HG02623 (cell line): ENCODE measurements around the gene BACH2.

Experiments used
- ATAC-seq: cut with Tn5 transposase; IDR thresholded peaks from one replicate; pipeline ENCODE4 v1.9.1; 2021; ENCODE audit warnings: moderate library complexity; ENCODE audit not compliant: unreplicated experiment

BACH2 gene

GRCh38 chr6:90105506-90106170 is 191.0 kb downstream of the BACH2 start:
- ATAC-seq = no peak

GRCh38 chr6:90103056-90103800 is 193.4 kb downstream of the BACH2 start:
- peak; percentile 68 for ATAC-seq

- no peak for ATAC-seq
Measured at GRCh38 chr6:90101403-90101802, 195.2 kb downstream of the BACH2 start.

- no peak for ATAC-seq
Measured at GRCh38 chr6:90100059-90100665, 196.5 kb downstream of the BACH2 start.

- no peak for ATAC-seq
Measured at GRCh38 chr6:90098627-90099026, 198.0 kb downstream of the BACH2 start.

GRCh38 chr6:90098001-90098531 is 198.6 kb downstream of the BACH2 start:
- ATAC-seq = no peak

- ATAC-seq = no peak
Measured at GRCh38 chr6:90097356-90097755, 199.3 kb downstream of the BACH2 start.

GRCh38 chr6:90096818-90097217 is 199.8 kb downstream of the BACH2 start:
- ATAC-seq = no peak

- no peak for ATAC-seq
Measured at GRCh38 chr6:90095788-90096187, 200.9 kb downstream of the BACH2 start.

GRCh38 chr6:90095145-90095544 is 201.5 kb downstream of the BACH2 start:
- ATAC-seq = no peak

GRCh38 chr6:90093558-90094073 is 203.0 kb downstream of the BACH2 start:
- no peak for ATAC-seq

GRCh38 chr6:90090866-90091265 is 205.8 kb downstream of the BACH2 start:
- ATAC-seq = no peak

- no peak for ATAC-seq
Measured at GRCh38 chr6:90088009-90088408, 208.6 kb downstream of the BACH2 start.

GRCh38 chr6:90087106-90087833 is 209.4 kb downstream of the BACH2 start:
- no peak for ATAC-seq

- no peak for ATAC-seq
Measured at GRCh38 chr6:90086517-90086916, 210.1 kb downstream of the BACH2 start.

GRCh38 chr6:90083891-90084290 is 212.8 kb downstream of the BACH2 start:
- ATAC-seq = peak; percentile 53

- no peak for ATAC-seq
Measured at GRCh38 chr6:90082847-90083246, 213.8 kb downstream of the BACH2 start.

GRCh38 chr6:90080876-90081481 is 215.7 kb downstream of the BACH2 start:
- peak; percentile 76 for ATAC-seq

- no peak for ATAC-seq
Measured at GRCh38 chr6:90079560-90080490, 216.8 kb downstream of the BACH2 start.
